ENCODE results near the gene RARB.

RARB gene

GRCh38 chr3:25386686-25387255, 41.3 kb upstream of the RARB start:
- H3K4me3 ChIP-seq (ENCODE audit: low read depth, low read length), result no peak overlapping the region
- DNase-seq (ENCODE audit: low read depth), result no peak
- TF ChIP-seq, protein P1, sequence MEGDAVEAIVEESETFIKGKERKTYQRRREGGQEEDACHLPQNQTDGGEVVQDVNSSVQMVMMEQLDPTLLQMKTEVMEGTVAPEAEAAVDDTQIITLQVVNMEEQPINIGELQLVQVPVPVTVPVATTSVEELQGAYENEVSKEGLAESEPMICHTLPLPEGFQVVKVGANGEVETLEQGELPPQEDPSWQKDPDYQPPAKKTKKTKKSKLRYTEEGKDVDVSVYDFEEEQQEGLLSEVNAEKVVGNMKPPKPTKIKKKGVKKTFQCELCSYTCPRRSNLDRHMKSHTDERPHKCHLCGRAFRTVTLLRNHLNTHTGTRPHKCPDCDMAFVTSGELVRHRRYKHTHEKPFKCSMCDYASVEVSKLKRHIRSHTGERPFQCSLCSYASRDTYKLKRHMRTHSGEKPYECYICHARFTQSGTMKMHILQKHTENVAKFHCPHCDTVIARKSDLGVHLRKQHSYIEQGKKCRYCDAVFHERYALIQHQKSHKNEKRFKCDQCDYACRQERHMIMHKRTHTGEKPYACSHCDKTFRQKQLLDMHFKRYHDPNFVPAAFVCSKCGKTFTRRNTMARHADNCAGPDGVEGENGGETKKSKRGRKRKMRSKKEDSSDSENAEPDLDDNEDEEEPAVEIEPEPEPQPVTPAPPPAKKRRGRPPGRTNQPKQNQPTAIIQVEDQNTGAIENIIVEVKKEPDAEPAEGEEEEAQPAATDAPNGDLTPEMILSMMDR (IDR thresholded peaks at IDR 0.05; ENCODE audit: insufficient read depth, low read depth, low read length, missing control alignments), result no peak

GRCh38 chr3:25390605-25391004, 37.5 kb upstream of the RARB start:
- DNase-seq (ENCODE audit: low read depth), result no peak
- TF ChIP-seq, protein P1 (IDR thresholded peaks at IDR 0.05; ENCODE audit: insufficient read depth, low read depth, low read length, missing control alignments), result no peak

GRCh38 chr3:25396251-25396650, 31.8 kb upstream of the RARB start:
- no peak overlapping the region for H3K4me3 ChIP-seq (ENCODE audit: low read depth, low read length)
- DNase-seq (ENCODE audit: low read depth), result no peak
- TF ChIP-seq, protein P1 (IDR thresholded peaks at IDR 0.05; ENCODE audit: insufficient read depth, low read depth, low read length, missing control alignments), result no peak

More at GRCh38 chr3:25390605-25391004, 37.5 kb upstream of the RARB start:
- no peak overlapping the region for H3K4me3 ChIP-seq (ENCODE audit: low read depth, low read length)

DNA sequence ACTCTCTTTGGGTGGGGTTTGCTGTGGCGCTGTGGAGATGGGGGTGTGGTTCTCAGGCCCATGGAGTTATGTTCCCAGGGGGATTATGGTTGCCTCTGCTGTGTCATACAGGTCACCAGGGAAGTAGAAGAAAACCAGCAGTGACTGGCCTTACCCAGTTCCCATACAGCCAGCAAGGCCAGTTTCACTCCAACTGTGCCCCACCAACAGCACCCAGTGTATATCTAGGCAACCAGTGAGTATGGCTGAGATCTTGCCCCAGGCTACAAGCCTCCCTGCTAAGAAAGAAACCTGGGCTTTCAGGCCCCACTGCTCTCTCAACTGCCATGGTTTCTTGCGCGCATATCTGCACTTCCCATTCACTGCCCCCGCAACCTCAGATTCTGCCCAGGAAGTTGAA, 31.4 kb upstream of the RARB start:
- TF ChIP-seq, protein P1 (IDR thresholded peaks at IDR 0.05; ENCODE audit: insufficient read depth, low read depth, low read length, missing control alignments), result no peak
- H3K4me3 ChIP-seq (ENCODE audit: low read depth, low read length), result no peak overlapping the region
- peak; percentile 9 for DNase-seq (ENCODE audit: low read depth)

- TF ChIP-seq, protein P1 (IDR thresholded peaks at IDR 0.05; ENCODE audit: insufficient read depth, low read depth, low read length, missing control alignments), result no peak
- no peak for DNase-seq (ENCODE audit: low read depth)
- H3K4me3 ChIP-seq (ENCODE audit: low read depth, low read length), result no peak overlapping the region
These were observed 30.9 kb upstream of the RARB start for GRCh38 chr3:25397150-25397549.

- TF ChIP-seq, protein P1 (IDR thresholded peaks at IDR 0.05; ENCODE audit: insufficient read depth, low read depth, low read length, missing control alignments), result no peak
- DNase-seq (ENCODE audit: low read depth), result no peak
- H3K4me3 ChIP-seq (ENCODE audit: low read depth, low read length), result no peak overlapping the region
These were observed 27.5 kb upstream of the RARB start for GRCh38 chr3:25400587-25400986.

DNA sequence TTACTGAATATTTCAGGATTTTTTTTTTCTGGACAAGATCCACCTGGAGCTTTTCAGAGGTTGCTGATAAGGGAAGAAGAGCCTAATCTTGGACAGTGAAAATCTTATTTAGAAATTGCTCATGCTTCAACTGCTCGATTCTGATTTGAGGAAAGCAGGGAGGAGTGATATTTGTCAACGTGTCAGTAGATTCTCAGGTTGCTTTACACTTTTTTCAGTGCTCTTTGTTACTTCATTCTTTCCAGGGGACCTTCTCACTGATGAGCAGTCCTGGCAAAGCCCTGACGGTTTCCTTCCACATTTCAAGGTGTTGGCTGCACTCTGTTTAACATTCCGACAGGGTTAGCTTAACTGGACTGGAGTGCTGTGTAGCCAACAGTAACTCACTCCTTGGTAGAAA, 24.1 kb upstream of the RARB start:
- H3K4me3 ChIP-seq (ENCODE audit: low read depth, low read length), result no peak overlapping the region
- TF ChIP-seq, protein P1 (IDR thresholded peaks at IDR 0.05; ENCODE audit: insufficient read depth, low read depth, low read length, missing control alignments), result no peak
- no peak for DNase-seq (ENCODE audit: low read depth)
